H1 (cell line): ENCODE measurements around the gene TRIM47. TPM values are rescaled to one million over a fixed set of nuclear protein-coding genes. Genes with fewer than 3 reads are reported as not detected.

ENCODE experiments used
- CTCF ChIA-PET: fragments of 300-600 bp; sonication (Branson Sonifier 250); formaldehyde crosslinking; loops from one replicate; lab custom pipeline; 2021; ENCODE audit not compliant: partially characterized antibody; lab: Charles Lee
- POLR2A ChIA-PET: fragments of 300-600 bp; sonication (Branson Sonifier 250); formaldehyde crosslinking; loops from one replicate; lab custom pipeline; 2021; ENCODE audit warnings: inconsistent platforms; ENCODE audit not compliant: partially characterized antibody; lab: Charles Lee
- DNase-seq, 2 experiments: peaks; one replicate each; pipeline versions ENCODE4 v3.0.0 to v3.0.0-alpha.2; 2010 to 2022; ENCODE audit warnings: low spot score in 2 of 2, low read depth in 1 of 2, mixed read lengths in 1 of 2
- FAIRE-seq: peaks from 2 replicates; lab custom pipeline; 2011; peaks lifted over from hg19 to GRCh38; lab: Jason Lieb, UNC
- H2AFZ ChIP-seq: 2 replicates; pipeline ENCODE4 v1.8.1; 2012; ENCODE audit warnings: low read length, inconsistent platforms
- H2AK5ac ChIP-seq: 2 replicates; pipeline ENCODE4 v1.6.1; 2013; ENCODE audit warnings: low read depth, low read length
- H2BK120ac ChIP-seq: replicated peaks from 2 replicates; pipeline ENCODE3; 2013; ENCODE audit warnings: low read depth, low read length, inconsistent platforms
- H2BK12ac ChIP-seq: 2 replicates; pipeline ENCODE4 v1.6.1; 2013; ENCODE audit warnings: low read depth, low read length
- H2BK15ac ChIP-seq: 2 replicates; pipeline ENCODE4 v1.6.1; 2013; ENCODE audit warnings: low read length
- H2BK20ac ChIP-seq: 2 replicates; pipeline ENCODE4 v1.6.1; 2013; ENCODE audit warnings: low read length
- H2BK5ac ChIP-seq: 2 replicates; pipeline ENCODE4 v1.6.1; 2013; ENCODE audit warnings: low read depth, low read length
- H3K14ac ChIP-seq: 2 replicates; pipeline ENCODE4 v1.6.1; 2013; ENCODE audit warnings: inconsistent platforms; ENCODE audit not compliant: insufficient read length
- H3K18ac ChIP-seq: 2 replicates; pipeline ENCODE4 v1.6.1; 2013; ENCODE audit warnings: low read length; ENCODE audit errors: extremely low read depth
- H3K23ac ChIP-seq: 2 replicates; pipeline ENCODE4 v1.6.1; 2013; ENCODE audit warnings: inconsistent platforms; ENCODE audit not compliant: insufficient read length
- H3K23me2 ChIP-seq: 2 replicates; pipeline ENCODE4 v1.6.1; 2013; ENCODE audit warnings: low read depth, low read length
- H3K27ac ChIP-seq: 2 replicates; pipeline ENCODE4 v1.6.1; 2011; ENCODE audit warnings: low read depth, low read length, inconsistent platforms
- H3K27me3 ChIP-seq, 4 experiments: replicated peaks in 1 of 4; 1 replicate in 1 of 4; 2 replicates in 3 of 4; pipeline versions ENCODE4 v1.6.1 to v1.8.1; 2011 to 2013; ENCODE audit warnings: low read length in 3 of 4, mild to moderate bottlenecking in 3 of 4, inconsistent platforms in 2 of 4, mixed read lengths in 2 of 4, moderate library complexity in 1 of 4; ENCODE audit not compliant: control insufficient read depth in 3 of 4, insufficient read depth in 3 of 4; ENCODE audit errors: extremely low read depth in 1 of 4
- H3K36me3 ChIP-seq, 4 experiments: 2 replicates each; pipeline versions ENCODE4 v1.6.1 to v1.8.1; 2011 to 2013; ENCODE audit warnings: mild to moderate bottlenecking in 4 of 4, low read length in 3 of 4, moderate library complexity in 2 of 4, control low read depth in 1 of 4, inconsistent platforms in 1 of 4; ENCODE audit not compliant: insufficient read depth in 4 of 4, control insufficient read depth in 2 of 4
- H3K4ac ChIP-seq: replicated peaks from 2 replicates; pipeline ENCODE3; 2013; ENCODE audit warnings: low read length, low read depth, mixed read lengths, inconsistent platforms; ENCODE audit not compliant: insufficient read length
- H3K4me1 ChIP-seq, 4 experiments: replicated peaks in 1 of 4; 1 replicate in 1 of 4; 2 replicates in 3 of 4; pipeline versions ENCODE4 v1.6.1 to v1.8.1; 2011 to 2013; ENCODE audit warnings: low read length in 3 of 4, inconsistent platforms in 2 of 4, mixed read lengths in 1 of 4; ENCODE audit not compliant: insufficient read depth in 4 of 4, control insufficient read depth in 3 of 4
- H3K4me2 ChIP-seq, 2 experiments: 2 replicates each; pipeline versions ENCODE4 v1.6.1 to v1.8.1; 2011 to 2013; ENCODE audit warnings: low read depth in 2 of 2, low read length in 2 of 2, control low read depth in 1 of 2, inconsistent platforms in 1 of 2, mild to moderate bottlenecking in 1 of 2; ENCODE audit not compliant: insufficient read depth in 1 of 2
- H3K4me3 ChIP-seq, 4 experiments: fragments of 200-600, 300-600 bp in 1 of 4; sonication (generic), shearing (Covaris generic), sonication (Bioruptor Twin) in 1 of 4; 2 replicates each; pipeline versions ENCODE4 v1.5.1 to v1.8.1; 2011 to 2016; ENCODE audit warnings: low read length in 4 of 4, low read depth in 3 of 4, control low read depth in 2 of 4, inconsistent platforms in 2 of 4, mild to moderate bottlenecking in 2 of 4, mixed read lengths in 1 of 4, moderate library complexity in 1 of 4; ENCODE audit not compliant: insufficient read depth in 2 of 4; ENCODE audit errors: extremely low read depth in 1 of 4
- H3K56ac ChIP-seq: replicated peaks from 2 replicates; pipeline ENCODE3; 2013; ENCODE audit warnings: low read depth, mild to moderate bottlenecking, mixed read lengths, low read length, inconsistent platforms; ENCODE audit not compliant: insufficient read length
- H3K79me1 ChIP-seq: 2 replicates; pipeline ENCODE4 v1.6.1; 2013; ENCODE audit warnings: low read depth, low read length, control low read depth
- H3K79me2 ChIP-seq, 2 experiments: 2 replicates each; pipeline versions ENCODE4 v1.6.1 to v1.8.1; 2012 to 2013; ENCODE audit warnings: low read length in 2 of 2, mild to moderate bottlenecking in 2 of 2, inconsistent platforms in 1 of 2; ENCODE audit not compliant: insufficient read depth in 2 of 2, control insufficient read depth in 1 of 2
- H3K9ac ChIP-seq, 4 experiments: replicated peaks in 1 of 4; 1 replicate in 1 of 4; 2 replicates in 3 of 4; pipeline versions ENCODE4 v1.6.1 to v1.8.1; 2011 to 2013; ENCODE audit warnings: low read depth in 3 of 4, low read length in 3 of 4, control low read depth in 2 of 4, mild to moderate bottlenecking in 2 of 4, moderate library complexity in 2 of 4, inconsistent platforms in 1 of 4; ENCODE audit errors: extremely low read depth in 1 of 4
- H3K9me3 ChIP-seq, 2 experiments: 2 replicates each; pipeline versions ENCODE4 v1.6.1 to v1.8.1; 2012 to 2013; ENCODE audit warnings: mild to moderate bottlenecking in 2 of 2, moderate library complexity in 2 of 2, control low read depth in 1 of 2, inconsistent platforms in 1 of 2, low read depth in 1 of 2, low read length in 1 of 2, mixed read lengths in 1 of 2; ENCODE audit not compliant: insufficient read depth in 2 of 2
- H4K20me1 ChIP-seq, 2 experiments: replicated peaks in 1 of 2; 2 replicates each; pipeline versions ENCODE3 to v1.8.1; 2011 to 2013; ENCODE audit warnings: inconsistent platforms in 2 of 2, low read length in 2 of 2, mild to moderate bottlenecking in 1 of 2; ENCODE audit not compliant: insufficient read depth in 2 of 2, control insufficient read depth in 1 of 2
- H4K5ac ChIP-seq: 2 replicates; pipeline ENCODE4 v1.6.1; 2013; ENCODE audit warnings: low read length, low read depth, mixed read lengths, inconsistent platforms; ENCODE audit not compliant: insufficient read length
- H4K8ac ChIP-seq: 2 replicates; pipeline ENCODE4 v1.8.0; 2013; ENCODE audit warnings: mild to moderate bottlenecking, moderate library complexity, low read length, inconsistent platforms; ENCODE audit not compliant: insufficient read depth; ENCODE audit errors: extremely low read depth
- H4K91ac ChIP-seq: replicated peaks from 2 replicates; pipeline ENCODE3; 2013; ENCODE audit warnings: low read length, mixed read lengths, inconsistent platforms; ENCODE audit not compliant: insufficient read length
- BACH1 ChIP-seq: IDR thresholded peaks from 2 replicates; pipeline ENCODE4 v1.6.1; 2012; ENCODE audit warnings: low read length, improper control_type of control experiment
- BRCA1 ChIP-seq: IDR thresholded peaks from 2 replicates; pipeline ENCODE4 v1.6.1; 2012; ENCODE audit warnings: low read depth, low read length, improper control_type of control experiment
- KDM4A ChIP-seq: IDR thresholded peaks from one replicate; pipeline ENCODE4 v1.7.1; 2012; ENCODE audit warnings: low read depth, mild to moderate bottlenecking, moderate library complexity, low read length, inconsistent platforms; ENCODE audit not compliant: severe bottlenecking
- MAFK ChIP-seq: IDR thresholded peaks from 2 replicates; pipeline ENCODE4 v1.6.1; 2012; ENCODE audit warnings: low read depth, mild to moderate bottlenecking, improper control_type of control experiment, low read length
- MAX ChIP-seq: IDR thresholded peaks from 2 replicates; pipeline ENCODE4 v1.6.1; 2012; ENCODE audit warnings: inconsistent platforms
- NANOG ChIP-seq: IDR thresholded peaks from 2 replicates; pipeline ENCODE4 v1.6.1; 2011; ENCODE audit warnings: low read length, low read depth, mild to moderate bottlenecking, inconsistent platforms; ENCODE audit not compliant: insufficient read depth, poor library complexity, severe bottlenecking
- RXRA ChIP-seq: IDR thresholded peaks from 2 replicates; pipeline ENCODE4 v1.6.1; 2011; ENCODE audit warnings: low read depth, mild to moderate bottlenecking, low read length, moderate library complexity; ENCODE audit not compliant: insufficient read depth
- whole genome bisulfite sequencing, 2 experiments: shearing (Covaris generic) in 1 of 2; methylation state at CpG; one replicate each; pipeline versions ENCODE4 v1.1.6 to v1.1.7; 2013 to 2015; ENCODE audit warnings: low lambda C conversion rate in 2 of 2, mixed read lengths in 2 of 2, inconsistent platforms in 1 of 2, low coverage in 1 of 2, missing lambda C conversion rate in 1 of 2; ENCODE audit not compliant: insufficient replicate concordance in 2 of 2, insufficient coverage in 1 of 2, insufficient read length in 1 of 2; ENCODE audit errors: extremely low coverage in 1 of 2, missing lambda C conversion rate in 1 of 2; 5-methylcytosine and 5-hydroxymethylcytosine counted together
- polyA plus RNA-seq, 7 experiments: library from polyadenylated mRNA; depleted of rRNA in 3 of 7; stranded (reverse) in 5 of 7; unstranded in 2 of 7; fragments of >200 nt in 5 of 7; fragments of 200-250 nt in 2 of 7; gene quantifications; 1 replicate in 5 of 7; 2 replicates in 1 of 7; 4 replicates in 1 of 7; pipeline versions ENCODE4 v1.2.1 to v1.2.3, GENCODE V29; 2011 to 2013; ENCODE audit warnings: missing spikeins in 2 of 7, mixed read lengths in 2 of 7
- total RNA-seq: library from RNA; stranded (reverse); fragmentation: NEBNext Ultra II Directional; extraction: Animal tissue kit (Norgen Biotek cat#: 25700); gene quantifications from 2 replicates; pipeline ENCODE4 v1.2.1, GENCODE V29; 2021

Gene TRIM47
- total and polyA plus RNA-seq, 2 of the 8 experiments (the other 6 are each of a cell fraction or from before 2014, with no cell fraction given) = 6.3 to 6.4 TPM

DNA sequence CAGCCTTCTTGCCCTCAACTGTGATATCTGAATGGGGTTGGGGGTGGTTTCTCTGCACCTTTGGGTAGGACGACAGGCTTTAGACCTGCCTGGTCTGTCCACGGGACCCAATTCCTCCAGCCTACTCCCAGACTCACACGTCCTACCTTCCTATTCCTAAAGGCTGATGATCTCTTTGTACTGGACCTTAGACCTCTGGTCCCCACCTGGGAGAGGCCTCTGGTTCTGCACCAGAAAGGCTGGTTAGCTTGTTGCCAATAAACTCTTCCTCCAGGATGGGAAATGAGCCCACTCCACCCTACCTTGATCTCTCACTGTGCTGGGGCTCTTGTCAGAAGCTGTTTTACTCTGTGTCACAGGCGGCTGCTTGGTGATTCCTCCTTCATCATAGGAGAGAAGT is 48.1 kb upstream of the TRIM47 start:
- no peak for FAIRE-seq
- POLR2A ChIA-PET = interaction anchor here (1.0 to 1.6 kb wide), 3 partner anchors 22 to 29 kb away, joined by 3 to 4 read pairs (median 3); partner anchors contain the start of genes MRPL38 and TRIM65
- WGBS, 2 experiments = 89% methylated on average over 4 of the region's 4 CpGs; no CpG with 5 or more reads in 1 of the 2 experiments
- no peak for TF ChIP-seq RXRA
- TF ChIP-seq MAX = no peak
- no peak for TF ChIP-seq NANOG
- TF ChIP-seq MAFK = no peak
- TF ChIP-seq BRCA1 = no peak
- no peak for TF ChIP-seq KDM4A
- no peak for TF ChIP-seq BACH1

More for the DNA sequence above, 48.1 kb upstream of the TRIM47 start:
- peaks cover 0 to 8% (median 6%) of the 10 kb centered on the region in 4 experiments; a peak in 2 of 8 replicates for H3K36me3 ChIP-seq
- no peak overlapping the region for H3K18ac ChIP-seq
- no peaks in the 10 kb centered on the region for H3K9me3 ChIP-seq
- CTCF ChIA-PET = interaction anchor here (1.4 to 51.3 kb wide), 11 partner anchors 10 to 82 kb away, joined by 3 to 885 read pairs (median 7); partner anchors contain the start of genes CDK3 and MRPL38
- no peak overlapping the region for H2AFZ ChIP-seq
- H4K8ac ChIP-seq = no peak overlapping the region
- H3K23ac ChIP-seq = no peak overlapping the region
- no peak overlapping the region for H3K27ac ChIP-seq
- no peak overlapping the region for H3K14ac ChIP-seq
- no peak overlapping the region for H3K4me3 ChIP-seq
- H3K79me1 ChIP-seq = no peaks in the 10 kb centered on the region
- no peak overlapping the region for H4K91ac ChIP-seq
- no peaks in the 10 kb centered on the region for H3K27me3 ChIP-seq
- H2BK15ac ChIP-seq = no peak overlapping the region
- H3K56ac ChIP-seq = no peak overlapping the region
- no peak overlapping the region for H2AK5ac ChIP-seq
- DNase-seq = no peak
- no peak overlapping the region for H3K9ac ChIP-seq
- H4K5ac ChIP-seq = no peak overlapping the region
- H2BK20ac ChIP-seq = no peak overlapping the region
- no peak overlapping the region for H2BK120ac ChIP-seq
- no peaks in the 10 kb centered on the region for H3K23me2 ChIP-seq
- no peak overlapping the region for H3K4ac ChIP-seq
- H4K20me1 ChIP-seq = no peaks in the 10 kb centered on the region
- no peaks in the 10 kb centered on the region for H3K79me2 ChIP-seq
- H2BK12ac ChIP-seq = no peak overlapping the region
- no peaks in the 10 kb centered on the region for H3K4me1 ChIP-seq
- no peak overlapping the region; a peak in 1 of 4 replicates for H3K4me2 ChIP-seq
- H2BK5ac ChIP-seq = no peak overlapping the region
